GM11168 (cell line): ENCODE measurements around the gene MACROH2A2.
"Not testable (repeated sequence)": the region's sequence is repeated elsewhere in the genome, so short reads cannot be mapped to it uniquely, and the experiment has no call there.

ENCODE experiments used
- in situ Hi-C: fragments of 300-500 bp; cut with MboI; formaldehyde crosslinking; loops from one replicate; pipeline ENCODE4 v1.12.0; 2022; ENCODE audit warnings: low sequenced_read_pairs; ENCODE audit not compliant: unreplicated experiment

Gene MACROH2A2

DNA sequence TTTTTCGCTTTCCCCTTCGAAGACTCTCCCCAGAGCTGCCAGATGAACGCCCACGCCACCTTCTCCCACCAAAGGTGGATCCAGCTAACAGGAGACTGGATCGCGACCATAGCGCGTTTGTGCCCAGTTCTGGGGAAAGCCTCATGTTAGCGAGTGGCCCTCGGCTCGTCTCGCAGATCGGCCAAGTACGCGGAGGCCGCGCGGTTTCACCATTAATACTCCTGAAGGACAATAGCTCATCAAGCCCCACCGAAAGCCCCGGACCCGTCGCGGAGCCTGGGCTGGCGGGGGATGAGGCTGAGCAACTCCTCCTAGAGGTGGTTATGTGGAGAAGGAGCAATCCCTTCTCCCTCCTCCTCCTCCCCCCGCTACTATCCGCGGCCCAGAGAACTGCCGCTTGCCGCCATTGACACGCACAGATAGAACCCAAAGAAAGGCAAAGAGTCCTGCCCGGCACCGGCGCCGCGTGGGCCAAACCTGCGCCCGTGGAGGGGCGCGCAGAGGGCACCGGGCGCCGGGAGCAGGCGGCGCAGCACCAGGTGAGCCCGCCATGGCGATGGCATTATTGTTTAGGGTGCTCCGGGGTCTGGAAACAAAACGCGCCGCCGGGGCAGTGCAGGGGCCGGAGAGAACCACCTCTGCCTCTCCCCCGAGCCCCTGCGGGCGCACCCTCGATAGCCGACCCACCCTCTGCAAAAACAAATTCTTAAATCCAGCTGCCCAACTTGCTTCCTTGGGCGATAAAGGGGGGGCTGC lies at the start of gene MACROH2A2:
Gene MACROH2A2 (plus strand): TSS at position 385 of the 756 bp plus-strand sequence. CDS start 22,813 bp downstream, outside the sequence.
- in situ Hi-C loops = no loop called here

DNA sequence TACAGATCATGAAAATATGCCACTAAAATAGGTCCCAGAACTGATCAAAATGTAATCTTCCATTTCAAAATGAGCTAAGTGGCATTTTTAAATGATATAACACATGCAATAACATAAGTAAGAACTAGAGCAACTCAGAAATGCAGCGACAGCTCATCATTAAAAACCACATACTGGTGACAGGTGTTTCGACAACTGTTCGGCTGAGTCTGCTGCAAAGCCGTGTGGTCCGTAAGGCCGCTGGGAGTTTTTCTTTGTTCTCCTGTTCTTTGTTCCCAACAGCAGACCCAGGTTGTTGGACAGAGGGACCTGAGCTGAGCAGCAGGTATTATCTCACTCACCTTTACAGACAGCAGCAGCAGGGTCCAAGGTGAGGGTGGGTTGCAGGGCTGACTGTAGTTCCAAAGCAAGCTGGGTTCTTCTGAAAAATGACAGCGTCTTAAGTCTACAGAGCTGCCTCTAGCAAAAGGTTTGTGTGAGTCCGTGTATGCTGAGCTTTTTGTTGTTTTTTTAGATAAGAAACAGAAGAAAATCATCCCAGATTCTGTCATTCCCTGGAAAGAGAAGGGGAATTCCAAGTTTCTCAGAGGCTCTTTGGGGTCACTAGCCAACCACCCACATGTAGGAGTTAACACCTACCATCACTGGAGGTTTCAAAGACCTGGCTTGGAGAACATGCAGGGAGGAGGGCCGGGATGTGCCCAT lies 45.4 kb upstream of the MACROH2A2 start:
- in situ Hi-C loops = no loop called here

DNA sequence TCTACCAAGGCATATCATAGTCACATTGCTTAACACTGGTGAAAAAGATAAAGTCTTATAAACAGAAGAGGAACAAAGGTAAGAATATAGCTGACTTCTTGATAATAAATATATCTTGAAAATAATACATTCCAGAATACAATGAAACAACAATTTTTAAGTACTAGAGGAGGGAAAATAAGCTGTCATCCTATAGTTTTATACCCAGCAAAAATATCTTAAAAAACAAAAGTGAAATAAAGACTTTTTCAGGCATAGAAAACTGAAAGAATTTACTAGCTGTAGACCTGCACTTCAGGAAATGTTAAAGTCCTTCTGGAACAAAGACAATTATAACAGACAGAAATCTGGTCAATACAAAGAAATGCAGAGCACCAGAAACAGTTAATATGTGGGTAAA lies 21.4 kb upstream of the MACROH2A2 start:
- in situ Hi-C loops = no loop called here

DNA sequence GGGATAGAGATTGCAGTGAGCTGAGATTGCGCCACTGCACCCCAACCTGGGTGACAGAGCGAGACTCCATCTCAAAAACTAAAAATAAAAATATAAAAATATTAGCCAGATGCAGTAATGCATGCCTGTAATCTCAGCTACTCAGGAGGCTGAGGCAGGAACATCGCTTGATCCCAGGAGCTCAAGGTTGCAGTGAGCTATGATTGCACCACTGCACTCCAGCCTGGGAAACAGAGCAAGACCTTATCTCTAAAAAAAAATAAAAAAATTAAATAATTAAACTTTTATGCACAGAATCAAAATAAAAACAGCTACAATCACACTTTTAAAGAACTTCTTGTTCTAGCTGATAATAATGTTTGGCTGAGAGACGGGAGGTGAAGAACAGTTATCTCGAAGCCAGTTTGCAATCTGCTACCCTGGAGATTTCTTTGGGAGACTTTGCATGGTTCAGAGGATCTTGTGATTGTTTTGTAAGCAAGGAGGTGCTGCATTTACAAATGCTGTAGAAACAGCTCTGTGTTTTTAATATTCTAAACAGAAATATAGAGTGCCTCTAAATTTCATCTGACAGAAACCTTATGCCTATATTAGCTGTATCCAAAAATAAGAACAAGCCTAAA lies 19.9 kb upstream of the MACROH2A2 start:
- in situ Hi-C loops = no loop called here

DNA sequence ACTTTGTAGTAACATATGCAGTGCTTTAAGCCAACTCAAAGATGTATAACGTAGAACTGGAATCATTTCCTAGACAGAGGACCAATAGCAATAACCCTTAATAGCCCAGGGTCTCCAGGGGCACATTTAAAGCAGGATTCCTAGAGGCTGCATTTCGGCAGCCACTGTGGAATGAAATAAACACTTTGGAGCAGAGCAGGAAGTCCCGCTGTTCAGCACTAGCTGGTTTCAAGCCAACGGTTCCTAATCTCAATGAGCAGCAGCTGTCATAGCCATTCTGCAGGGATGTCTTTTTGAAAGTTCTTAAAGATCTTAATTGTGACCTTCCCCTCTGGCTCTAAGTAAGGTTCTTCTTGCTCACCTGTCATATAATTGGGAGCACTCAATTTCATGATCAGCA lies 18.4 kb upstream of the MACROH2A2 start:
- in situ Hi-C loops = no loop called here

DNA sequence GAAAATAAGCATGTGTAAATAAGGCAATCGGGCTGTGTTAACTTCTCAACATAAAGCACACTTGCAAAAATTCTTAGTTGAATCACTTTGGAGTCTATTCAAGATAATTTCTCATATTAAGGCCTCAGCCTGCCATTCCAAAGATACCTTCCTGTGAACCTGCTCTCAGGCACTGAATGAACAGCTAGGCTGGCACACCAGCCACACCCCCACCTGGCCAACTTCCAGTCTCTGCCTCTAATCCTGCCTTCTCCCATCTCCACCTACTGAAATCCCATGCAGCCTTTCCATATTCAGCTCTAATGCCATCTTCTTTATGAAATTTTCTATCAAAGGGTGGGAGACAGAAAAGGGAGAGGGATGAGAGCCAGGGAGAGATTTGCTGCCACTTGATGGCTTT lies 17.1 kb upstream of the MACROH2A2 start:
- in situ Hi-C loops = no loop called here

DNA sequence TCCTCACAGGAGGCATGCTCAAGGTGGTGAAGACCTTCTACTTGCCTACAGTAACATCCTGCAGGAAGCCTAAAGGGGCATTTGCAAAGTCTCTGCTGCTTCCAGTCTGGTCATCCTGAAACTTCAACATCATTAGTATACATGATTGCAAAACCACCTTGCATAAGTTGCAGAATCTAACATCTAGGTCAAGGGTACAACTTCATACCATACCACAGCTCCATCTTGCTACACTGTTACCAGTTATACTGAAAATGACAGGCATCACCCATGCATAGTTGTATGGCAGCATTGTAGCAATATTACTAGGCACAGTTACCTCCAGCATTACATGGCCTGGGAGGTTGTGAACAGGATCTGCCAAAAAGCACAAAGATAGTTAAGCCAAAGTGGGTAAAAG lies 13.7 kb upstream of the MACROH2A2 start:
- in situ Hi-C loops = no loop called here

DNA sequence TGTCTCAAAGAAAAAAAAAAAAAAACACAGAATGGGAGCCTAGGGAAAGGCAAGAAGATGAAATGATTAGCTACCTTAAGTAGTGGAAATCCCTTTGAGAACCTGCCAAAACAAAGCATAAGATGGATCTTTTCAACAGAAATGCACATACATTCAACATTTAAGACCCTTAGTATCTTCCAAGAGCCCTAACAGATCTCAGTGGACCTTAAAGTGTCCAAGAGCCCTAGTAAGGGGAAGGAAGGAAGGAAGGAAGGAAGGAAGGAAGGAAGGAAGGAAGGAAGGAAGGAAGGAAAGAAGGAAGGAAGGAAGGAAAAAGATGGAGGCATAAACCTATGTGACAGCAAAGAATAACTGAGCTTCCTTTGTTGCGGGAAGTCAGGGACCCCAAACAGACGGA lies 11.6 kb upstream of the MACROH2A2 start:
- in situ Hi-C loops = no loop called here

DNA sequence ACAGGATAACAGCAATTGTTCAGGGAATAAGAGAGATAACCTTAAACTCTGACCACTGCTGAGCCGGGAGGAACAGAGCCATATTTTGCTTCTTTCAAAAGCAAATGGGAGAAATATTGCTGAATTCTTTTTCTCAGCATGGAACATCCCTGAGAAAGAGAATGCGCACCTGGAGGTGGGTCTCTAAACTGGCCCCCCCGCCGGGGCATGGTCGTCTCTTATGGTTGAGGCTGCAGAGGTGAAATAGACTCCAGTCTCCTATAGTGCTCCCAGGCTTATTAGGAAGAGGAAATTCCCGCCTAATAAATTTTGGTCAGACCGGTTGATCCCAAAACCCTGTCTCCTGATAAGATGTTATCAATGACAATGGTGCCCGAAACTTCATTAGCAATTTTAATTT lies 10.9 kb upstream of the MACROH2A2 start:
- in situ Hi-C loops = not testable (repeated sequence)

DNA sequence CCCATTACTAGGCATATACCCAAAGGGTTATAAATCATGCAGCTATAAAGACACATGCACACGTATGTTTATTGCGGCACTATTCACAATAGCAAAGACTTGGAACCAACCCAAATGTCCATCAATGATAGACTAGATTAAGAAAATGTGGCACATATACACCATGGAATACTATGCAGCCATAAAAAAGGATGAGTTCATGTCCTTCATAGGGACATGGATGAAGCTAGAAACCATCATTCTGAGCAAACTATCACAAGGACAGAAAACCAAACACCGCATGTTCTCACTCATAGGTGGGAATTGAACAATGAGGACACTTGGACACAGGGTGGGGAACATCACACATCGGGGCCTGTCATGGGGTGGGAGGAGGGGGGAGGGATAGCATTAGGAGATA lies 5.6 kb upstream of the MACROH2A2 start:
- in situ Hi-C loops = not testable (repeated sequence)

DNA sequence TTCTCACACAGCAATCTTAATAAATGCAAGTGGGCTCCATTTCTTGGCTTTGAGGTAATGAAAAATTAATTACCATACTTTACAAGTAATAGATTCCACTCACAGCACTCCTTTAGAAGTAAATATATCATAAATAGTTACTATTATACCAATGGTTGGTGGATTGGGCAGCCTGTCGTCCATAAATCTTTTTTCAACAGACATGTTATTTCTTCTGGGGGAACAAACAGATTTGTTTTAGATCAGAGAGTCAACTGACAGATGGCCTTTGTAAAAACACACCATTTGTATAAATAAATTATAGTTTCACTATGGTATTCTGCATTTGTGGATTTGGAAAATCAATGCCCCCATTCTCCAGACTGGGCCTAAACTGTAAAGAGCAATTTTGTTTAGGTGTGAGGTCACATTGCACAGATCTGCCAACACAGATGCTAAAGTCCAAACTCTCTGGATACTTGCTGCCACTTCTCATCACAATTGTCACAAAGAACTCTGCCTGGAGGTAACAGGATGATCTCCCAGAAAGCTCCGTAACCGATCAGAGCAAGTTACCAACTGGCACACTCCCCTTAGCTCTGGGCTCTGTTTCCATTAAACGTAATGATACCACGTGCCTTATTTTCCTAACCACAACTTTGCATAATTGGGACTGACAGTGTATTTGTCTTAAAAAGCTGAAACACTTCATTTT lies 4.5 kb upstream of the MACROH2A2 start:
- in situ Hi-C loops = no loop called here

DNA sequence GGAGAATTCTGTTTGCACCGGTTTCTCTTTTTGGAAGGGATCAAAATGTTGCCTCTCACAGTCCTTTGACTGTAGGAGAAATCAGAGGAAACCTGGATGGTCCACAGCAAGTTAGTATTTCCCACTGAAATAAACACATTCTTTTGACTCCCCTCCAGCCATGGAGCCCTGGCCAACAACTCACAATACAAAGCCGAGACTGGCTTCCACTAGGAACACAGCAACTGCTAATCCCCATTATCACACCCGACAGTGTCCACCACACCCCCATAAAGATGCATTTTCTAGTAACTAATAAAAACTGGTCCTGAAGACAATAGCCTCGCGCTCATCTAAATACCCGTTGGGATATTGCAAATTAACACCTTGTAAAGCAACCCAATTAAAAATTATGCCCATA lies 798 bp upstream of the MACROH2A2 start:
- in situ Hi-C loops = no loop called here

DNA sequence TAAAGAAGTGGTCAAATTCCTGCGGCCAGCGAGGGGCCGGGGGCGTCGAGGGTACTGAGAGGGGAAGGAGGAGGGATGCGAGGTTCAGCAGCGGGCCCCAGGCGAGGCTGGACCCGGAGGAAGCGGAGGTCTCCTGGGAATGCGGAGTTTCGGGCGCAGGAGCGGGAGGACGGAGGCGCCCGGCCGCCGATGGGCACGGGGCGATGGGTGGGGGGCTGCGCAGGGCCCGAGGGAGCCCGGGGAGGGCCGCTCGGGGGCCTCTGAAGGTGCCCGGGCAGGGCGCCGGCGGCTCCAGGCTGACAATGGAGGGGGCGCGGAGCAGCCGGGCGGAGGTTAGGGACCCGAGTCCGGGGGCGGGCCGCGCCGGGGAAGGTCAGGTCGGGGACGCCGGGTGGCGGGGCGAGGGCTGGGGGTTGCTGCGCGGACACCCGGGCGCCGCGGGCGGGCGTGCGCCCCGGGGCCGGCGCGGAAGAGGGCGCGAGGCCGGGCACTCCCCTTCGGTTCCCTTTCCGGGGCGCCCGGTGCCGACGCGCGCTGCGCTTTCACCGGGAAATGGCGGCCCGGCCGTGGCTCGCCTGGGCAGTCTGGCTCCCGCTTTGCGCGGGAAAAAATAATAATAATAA lies 683 bp downstream of the MACROH2A2 start:
- in situ Hi-C loops = no loop called here

DNA sequence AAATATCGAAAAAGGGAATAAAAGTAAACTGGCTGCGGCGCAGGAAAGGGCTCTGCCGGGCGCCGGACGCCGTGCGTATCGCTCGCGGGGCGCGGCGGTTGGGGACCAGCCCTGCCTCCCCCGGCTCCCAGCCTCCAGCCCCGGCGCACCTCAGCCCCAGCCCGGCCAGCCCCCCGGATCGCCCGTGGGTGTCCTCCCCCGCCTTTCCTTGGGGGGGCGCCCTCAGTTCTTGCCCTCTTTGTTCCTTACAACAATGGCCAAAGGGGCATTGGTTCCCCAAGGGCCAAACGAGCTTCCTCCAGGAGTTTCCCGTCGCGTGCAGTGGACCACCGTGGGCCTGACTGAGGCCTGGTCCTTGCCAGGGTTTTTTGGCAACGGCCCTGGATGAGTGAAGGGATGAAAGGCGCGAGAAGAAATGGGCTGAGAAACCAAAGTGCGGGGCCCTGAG lies 1.2 kb downstream of the MACROH2A2 start:
- in situ Hi-C loops = no loop called here

DNA sequence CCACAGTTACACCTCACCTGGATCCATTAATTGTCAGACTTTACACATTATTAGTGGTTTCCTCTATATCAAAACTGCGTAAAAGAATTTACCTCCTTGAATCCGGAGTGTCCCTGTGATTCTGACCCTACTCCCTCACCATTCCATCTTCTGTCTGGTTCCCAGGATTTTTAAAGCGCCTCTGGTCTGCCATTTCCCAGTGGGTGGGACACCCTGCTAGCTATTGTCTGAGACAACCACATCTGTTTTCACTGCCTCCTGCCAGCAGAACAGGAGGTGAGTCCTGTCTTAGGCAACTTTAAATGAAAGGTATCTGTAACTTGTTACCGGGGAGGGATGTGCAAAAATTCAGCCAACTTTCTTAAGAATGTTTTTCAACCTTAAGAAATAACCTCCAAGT lies 2.3 kb downstream of the MACROH2A2 start:
- in situ Hi-C loops = no loop called here

DNA sequence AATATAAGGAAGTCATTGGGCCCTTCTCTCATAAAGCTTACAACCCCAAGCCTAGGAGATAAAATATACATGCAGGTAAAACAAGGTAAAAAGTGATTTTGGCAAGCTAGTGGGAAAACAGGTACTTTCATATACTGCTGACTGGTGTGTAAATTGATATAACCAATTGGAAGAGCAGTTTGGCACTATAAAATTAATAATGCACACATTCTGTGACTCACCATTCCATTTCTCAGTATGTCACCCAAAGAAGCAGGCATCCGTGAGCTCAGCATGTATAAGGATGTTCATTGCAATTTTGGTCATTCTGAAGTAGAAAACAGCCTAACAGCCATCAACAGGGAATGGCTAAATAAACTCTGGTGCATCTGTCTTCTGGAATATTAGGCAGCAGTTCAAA lies 2.9 kb downstream of the MACROH2A2 start:
- in situ Hi-C loops = no loop called here

DNA sequence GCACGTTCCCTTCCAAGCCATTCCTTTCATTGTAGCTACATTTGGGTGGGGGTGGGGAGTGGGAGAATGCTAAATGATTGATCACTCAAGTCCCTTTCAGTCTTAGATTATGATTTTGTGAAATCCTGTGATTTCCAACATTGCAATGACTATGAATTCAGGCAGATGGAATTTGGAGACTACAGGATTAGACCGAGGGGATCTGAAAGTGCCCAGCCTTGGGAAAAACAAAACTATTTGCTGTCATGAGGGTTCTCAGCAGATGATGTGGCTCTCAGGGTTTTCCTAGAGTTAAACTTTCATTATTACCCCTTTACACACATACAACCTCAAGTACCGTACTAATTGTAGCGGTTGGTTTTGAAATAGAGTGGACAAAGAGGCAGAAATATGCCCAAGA lies 4.7 kb downstream of the MACROH2A2 start:
- in situ Hi-C loops = no loop called here

DNA sequence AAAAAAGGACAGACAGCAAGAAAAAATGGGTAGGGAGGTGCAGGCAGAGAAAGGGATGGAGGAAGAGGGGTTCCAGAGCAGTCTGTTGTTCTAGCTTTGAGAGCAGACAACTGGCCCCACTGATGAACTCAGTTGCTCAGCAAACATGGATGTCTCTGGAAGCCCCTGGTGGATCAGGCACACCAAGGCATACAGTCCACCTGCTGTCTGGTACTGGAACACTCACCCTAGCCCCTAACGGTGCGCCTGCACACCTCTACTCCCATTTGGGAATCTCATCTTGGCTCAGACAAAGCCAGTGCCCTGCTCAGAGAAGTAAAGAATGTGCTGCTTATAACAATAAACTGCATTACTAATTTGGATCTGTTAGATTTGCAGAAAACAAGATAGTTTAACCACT lies 7.7 kb downstream of the MACROH2A2 start:
- in situ Hi-C loops = no loop called here

DNA sequence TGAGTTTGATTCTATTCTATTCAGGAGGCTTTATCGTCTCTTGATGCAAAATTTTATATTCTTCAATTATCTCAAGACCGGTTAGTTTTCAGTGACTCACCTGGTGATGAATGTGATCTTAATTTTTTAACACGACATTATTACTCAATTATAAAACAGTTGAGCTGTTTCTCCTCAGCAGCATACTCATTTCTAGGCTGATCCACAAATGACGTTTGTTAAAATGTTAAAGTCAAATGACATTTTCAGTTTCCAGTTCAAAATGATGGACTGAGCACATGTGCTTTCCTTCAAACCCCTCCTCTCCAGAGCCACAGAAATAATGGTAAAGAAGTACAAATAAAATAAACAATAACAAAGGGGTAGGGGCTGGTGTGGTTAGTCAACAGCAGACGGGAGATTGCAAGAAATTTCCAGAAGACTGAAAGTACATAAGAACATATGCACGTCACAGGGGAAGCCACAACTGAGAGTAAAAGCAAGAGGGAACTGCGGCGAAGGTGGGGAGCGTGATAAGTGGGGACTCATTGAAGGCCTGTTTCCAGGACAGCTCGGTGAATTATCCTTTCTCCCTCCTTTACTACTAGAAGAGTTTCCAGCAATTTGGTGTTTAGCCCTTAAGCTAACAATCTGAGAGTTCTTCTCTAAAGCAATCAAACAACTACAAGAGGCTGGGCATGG lies 10.9 kb downstream of the MACROH2A2 start:
- in situ Hi-C loops = no loop called here

DNA sequence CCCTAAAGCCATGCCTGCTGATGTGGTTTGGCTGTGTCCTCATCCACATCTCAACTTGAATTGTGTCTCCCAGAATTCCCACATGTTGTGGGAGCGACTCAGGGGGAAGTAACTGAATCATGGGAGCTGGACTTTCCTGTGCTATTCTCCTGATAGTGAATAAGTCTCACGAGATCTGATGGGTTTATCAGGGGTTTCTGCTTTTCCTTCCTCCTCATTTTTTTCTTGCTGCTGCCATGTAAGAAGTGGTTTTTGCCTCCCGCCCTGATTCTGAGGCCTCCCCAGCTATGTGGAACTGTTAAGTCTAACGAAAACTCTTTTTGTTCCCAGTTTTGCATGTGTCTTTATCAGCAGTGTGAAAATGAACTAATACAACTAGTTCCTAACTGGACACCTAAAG lies 11.8 kb downstream of the MACROH2A2 start:
- in situ Hi-C loops = no loop called here
